GM18873 (cell line): ENCODE data around the gene CFAP92.

ENCODE experiments used
- ATAC-seq: cut with Tn5 transposase; IDR thresholded peaks from one replicate; pipeline ENCODE4 v1.9.1; 2021; ENCODE audit warnings: mild to moderate bottlenecking, moderate library complexity, moderate number of reproducible peaks; ENCODE audit not compliant: unreplicated experiment, low FRiP score

The CFAP92 gene

DNA sequence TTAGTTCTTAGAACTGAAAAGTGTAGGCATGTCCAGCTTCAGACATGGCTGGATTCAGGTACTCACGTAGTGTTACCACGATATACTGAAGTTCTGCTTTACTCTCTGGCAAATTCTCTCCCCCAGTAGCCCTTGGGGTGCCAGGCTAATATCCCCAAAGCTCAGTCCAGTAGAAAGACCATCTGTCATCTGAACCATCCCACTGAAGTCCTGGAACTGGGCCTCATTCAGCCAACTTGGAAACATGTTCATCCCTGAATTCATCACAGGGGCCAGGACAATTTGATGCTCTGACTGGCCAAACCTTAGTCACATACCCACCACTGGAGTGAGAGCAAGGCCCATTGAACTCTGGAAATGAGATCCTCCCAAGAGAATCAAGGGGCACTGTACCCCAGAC lies 15.4 kb upstream of the CFAP92 start:
- ATAC-seq, result no peak

DNA sequence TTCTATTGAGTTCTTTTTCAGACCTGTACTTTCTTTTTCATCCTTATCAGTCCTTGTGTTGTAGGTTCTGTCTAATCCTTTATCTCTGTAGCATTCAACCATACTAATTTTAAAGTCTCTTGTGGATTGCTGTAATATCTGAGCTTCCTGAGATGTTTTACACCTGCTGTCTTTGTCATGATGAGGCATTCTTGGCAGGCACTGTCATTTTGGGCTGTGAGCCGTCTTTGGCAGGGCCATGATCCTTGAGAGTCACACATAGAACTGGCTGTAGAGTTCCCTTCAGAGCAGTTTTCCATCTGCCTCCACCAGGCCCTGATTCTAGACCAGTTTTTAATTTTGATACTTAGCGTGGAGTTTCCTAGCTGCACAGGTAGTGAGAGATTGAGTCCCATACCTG lies 13.9 kb upstream of the CFAP92 start:
- ATAC-seq, result no peak

DNA sequence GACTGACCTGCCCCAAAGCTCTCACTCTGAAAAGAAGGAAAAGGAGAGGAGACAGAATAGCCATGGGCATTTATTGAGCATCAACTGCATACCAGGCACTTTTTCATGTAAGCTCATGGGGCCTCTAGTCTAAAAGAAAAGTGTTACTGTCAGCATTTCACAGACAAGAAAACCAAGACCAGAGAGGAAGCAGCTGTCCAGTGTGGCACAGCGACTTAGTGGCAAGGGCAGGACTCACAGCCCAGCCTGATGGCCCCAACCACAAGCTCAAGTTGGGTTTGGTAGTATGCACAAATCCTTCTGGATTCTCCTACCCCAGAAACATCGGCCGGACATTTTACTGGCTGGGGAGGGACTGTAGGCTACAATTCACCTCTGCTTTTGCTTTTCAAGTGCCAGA lies 13.0 kb upstream of the CFAP92 start:
- ATAC-seq, result no peak

GRCh38 chr3:129005526-129006303 lies 11.8 kb upstream of the CFAP92 start:
- no peak for ATAC-seq

DNA sequence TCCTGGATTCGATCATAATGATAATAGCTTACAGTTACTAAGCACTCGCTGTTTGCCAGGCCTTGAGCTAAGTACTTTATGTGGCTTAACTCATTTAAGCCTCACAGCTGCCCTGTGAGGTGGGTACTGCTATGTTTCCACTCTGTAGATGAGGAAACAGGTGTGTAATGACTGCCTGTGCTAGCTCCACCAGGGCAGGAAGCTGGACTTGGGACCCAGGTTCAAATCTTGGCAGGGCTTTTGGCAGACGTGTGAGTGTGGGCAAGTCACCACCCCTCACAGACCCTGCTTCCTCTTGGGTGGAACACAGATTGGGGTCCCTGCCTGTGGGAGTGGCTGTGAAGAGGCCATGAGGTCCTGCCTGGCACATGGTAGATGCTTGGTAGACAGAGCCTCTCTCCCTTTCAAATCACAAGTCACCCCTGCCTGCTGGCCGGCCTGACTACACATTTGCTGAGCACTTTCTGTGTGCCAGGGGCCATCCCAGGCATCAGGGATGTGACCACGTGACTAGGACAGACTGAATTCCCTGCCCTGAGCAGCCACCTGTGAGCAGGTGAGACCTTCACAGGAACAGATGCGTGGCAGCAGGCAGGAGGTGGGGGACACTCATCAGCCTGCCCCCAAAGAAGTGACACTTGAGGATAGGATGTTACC lies 10.9 kb upstream of the CFAP92 start:
- ATAC-seq, result no peak

GRCh38 chr3:129003578-129004112 lies 9.8 kb upstream of the CFAP92 start:
- no peak for ATAC-seq

- ATAC-seq, result no peak
These were observed 9.0 kb upstream of the CFAP92 start for GRCh38 chr3:129002573-129003569.

- no peak for ATAC-seq
These were observed 8.1 kb upstream of the CFAP92 start for GRCh38 chr3:129001806-129002572.

DNA sequence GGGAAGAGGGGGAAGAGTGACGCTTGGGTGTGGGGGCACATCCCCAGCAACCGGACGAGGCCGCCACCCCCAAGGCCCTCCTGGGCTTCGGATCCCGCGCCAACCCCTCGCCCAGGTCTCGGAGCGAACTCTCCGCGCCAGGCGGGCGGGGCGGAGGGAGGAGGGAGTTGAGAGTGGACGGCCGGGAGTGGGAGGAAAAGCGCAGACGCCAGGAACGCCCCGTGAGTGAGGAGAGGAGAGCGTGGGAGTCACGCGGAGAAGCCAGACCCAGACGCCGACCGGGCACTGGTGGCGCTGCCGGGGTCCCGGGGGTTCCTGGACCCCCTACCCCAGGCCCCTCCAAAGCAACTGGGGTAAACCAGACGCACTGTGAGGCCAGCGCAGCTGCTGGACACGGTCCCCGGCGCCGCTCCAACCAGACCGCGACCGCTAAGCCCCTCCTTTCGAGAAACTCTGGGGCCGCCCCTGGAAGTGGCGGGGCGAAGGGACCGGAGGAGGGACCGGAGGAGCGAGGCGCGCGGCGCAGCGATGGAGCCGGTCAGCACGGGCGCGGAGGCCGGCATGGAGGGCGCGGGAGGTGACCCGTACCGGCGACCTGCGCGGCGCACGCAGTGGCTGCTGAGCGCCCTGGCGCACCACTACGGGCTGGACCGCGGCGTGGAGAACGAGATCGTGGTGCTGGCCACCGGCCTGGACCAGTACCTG lies 7.4 kb upstream of the CFAP92 start, which contains the start of gene EFCC1:
Gene EFCC1, plus strand, starts transcription at position 204 of the 705 bp plus-strand sequence. Its CDS starts 325 bp downstream, at position 529.
- no peak for ATAC-seq

GRCh38 chr3:129000742-129001100 lies 6.8 kb upstream of the CFAP92 start:
- ATAC-seq, result no peak

- ATAC-seq, result no peak
These were observed 5.2 kb upstream of the CFAP92 start for GRCh38 chr3:128999102-128999501.

GRCh38 chr3:128998561-128998960 lies 4.7 kb upstream of the CFAP92 start:
- no peak for ATAC-seq

GRCh38 chr3:128997486-128998133 lies 3.7 kb upstream of the CFAP92 start:
- ATAC-seq, result no peak

DNA sequence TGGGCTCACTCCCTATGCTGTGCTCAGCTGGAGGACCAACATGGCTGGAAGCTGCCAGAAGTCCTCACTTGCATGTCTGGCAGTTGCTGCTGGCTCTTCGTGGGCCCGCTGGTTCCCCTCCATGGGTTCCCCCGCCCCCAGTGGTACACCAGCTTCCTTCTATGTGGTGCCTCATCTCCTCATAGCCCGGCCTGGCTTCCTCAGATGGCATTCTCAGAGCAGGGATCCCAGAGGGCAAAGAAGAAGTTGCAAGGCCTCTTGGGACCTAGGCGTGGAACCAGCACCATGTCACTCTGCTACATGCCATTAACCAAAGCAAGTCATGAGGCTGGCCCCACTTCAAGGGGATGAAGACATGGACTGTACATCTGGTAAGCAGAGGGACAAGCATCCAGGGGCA lies 2.9 kb upstream of the CFAP92 start:
- ATAC-seq, result no peak

DNA sequence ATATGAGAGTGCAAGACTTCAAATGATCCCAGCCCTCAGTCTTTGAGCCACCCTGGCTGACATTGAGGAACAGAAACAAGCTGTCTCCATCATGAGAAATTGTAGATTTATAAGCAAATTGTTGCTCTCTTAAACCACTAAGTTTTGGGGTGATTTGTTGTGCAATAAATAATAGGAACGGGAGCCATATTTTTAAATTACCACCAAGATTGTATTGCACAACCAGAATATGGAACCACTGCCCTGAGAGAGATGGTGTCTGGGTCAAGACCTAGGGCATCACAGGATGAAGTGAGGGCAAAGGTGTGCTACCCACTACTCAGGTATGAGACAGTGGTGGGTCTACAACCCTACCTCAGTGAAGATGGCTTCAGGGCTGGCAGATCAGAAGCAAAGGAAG lies 2.3 kb upstream of the CFAP92 start:
- no peak for ATAC-seq

DNA sequence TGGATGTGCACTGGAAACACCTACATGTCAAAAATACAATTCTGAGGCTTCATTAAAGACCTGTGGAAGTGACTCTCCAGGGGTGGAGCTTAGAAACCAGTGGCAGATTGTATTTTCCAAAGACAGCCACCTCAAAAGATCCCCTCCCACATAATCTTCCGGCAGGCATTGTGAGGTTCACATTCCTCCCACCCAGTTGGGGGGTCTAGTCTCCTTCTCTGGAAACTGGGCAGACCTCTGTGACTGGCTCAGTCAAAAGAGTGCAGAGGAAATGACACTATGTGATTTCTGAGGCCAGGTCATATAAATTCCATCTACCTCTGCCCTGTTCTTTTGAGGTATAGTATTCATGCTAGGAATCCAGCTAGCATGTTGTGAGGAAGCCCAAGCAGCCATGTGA lies 1.9 kb upstream of the CFAP92 start:
- no peak for ATAC-seq

DNA sequence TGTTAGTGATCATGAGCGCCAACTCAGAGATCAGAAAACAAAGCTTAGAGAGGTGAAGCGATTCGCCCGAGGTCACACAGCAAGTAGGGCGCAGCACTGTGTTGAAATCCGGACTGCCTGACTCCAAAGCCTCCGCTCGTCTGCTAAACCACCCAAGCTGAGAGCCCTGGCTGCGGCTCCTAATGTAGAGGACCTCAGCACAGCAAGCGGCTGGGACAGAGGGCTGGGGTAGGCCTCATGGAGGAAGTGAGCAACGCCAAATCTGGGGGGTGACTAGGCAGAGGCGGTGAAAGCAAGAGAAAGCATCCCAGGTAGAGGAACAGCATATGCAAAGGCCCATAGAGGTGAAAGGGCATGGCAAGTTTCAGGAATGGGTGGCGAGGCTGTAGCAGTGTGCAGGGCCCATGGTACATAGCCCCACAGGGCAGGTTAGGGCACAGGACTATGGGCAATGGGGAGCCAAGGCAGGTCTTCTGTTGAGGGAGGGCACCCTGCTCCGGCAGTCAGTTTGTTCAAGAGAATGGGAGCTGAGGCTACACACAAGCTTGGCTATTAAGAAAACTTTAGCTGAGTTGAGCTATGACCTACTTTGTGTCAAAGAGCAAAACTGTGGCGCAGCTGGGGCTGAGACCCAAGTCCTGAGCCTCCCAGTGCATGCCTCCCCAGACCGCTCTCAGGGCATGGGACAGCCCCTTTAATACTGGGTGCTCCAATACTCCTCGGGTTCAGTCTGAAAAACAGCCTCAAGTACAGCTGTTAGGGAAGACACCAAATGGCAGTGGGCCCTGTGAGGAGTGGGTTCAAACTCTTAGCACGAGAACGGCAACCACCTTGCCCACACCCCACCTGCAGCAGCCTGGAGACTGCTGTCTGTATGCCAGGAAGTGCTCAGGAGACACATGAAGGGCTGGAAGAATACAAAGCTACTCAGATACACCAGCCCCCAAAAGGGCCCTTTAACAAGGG lies 988 bp upstream of the CFAP92 start:
- no peak for ATAC-seq

- ATAC-seq, result no peak
These were observed 267 bp upstream of the CFAP92 start for GRCh38 chr3:128994173-128994512.
